SK-N-SH (cell line): ENCODE measurements around the gene MBNL1. TPM values are rescaled to one million over a fixed set of nuclear protein-coding genes. Genes with fewer than 3 reads are reported as not detected.

ENCODE experiments used
- CTCF ChIA-PET: fragments of 300-600, 350-600 bp; formaldehyde crosslinking; extraction: SDS; loops from one replicate; lab custom pipeline; 2021; lab: Yijun Ruan, JAX
- POLR2A ChIA-PET: fragments of 350-600 bp; sonication (Branson Sonifier 250); formaldehyde crosslinking; extraction: SDS; loops from one replicate; lab custom pipeline; 2020; ENCODE audit warnings: antibody characterized with exemption, inconsistent platforms; lab: Yijun Ruan, JAX
- DNase-seq: peaks from one replicate; pipeline ENCODE4 v3.0.0; 2012
- H2AFZ ChIP-seq: fragments of 200-600 bp; sonication (generic); 2 replicates; pipeline ENCODE4 v1.8.1; 2016; ENCODE audit warnings: antibody characterized with exemption, mild to moderate bottlenecking, low read depth
- H3F3A ChIP-seq: fragments of 200-600 bp; sonication (generic); replicated peaks from 2 replicates; pipeline ENCODE3; 2016; ENCODE audit warnings: antibody characterized with exemption, mild to moderate bottlenecking; ENCODE audit not compliant: insufficient read depth
- H3K27ac ChIP-seq, 2 experiments: fragments of 200-500 bp in 1 of 2; fragments of 200-600 bp in 1 of 2; sonication (Bioruptor generic) in 1 of 2; sonication (generic), shearing (Covaris generic) in 1 of 2; 2 replicates each; pipeline versions ENCODE4 v1.5.1 to v1.6.1; 2014 to 2016; ENCODE audit warnings: low read depth in 2 of 2, inconsistent platforms in 1 of 2, low read length in 1 of 2, mild to moderate bottlenecking in 1 of 2, mixed read lengths in 1 of 2
- H3K27me3 ChIP-seq: fragments of 200-600 bp; sonication (generic), shearing (Covaris generic); 2 replicates; pipeline ENCODE4 v1.6.1; 2016; ENCODE audit warnings: mixed run types; ENCODE audit not compliant: insufficient read depth
- H3K36me3 ChIP-seq, 2 experiments: fragments of 200-500 bp in 1 of 2; fragments of 200-600 bp in 1 of 2; sonication (Bioruptor generic) in 1 of 2; sonication (generic) in 1 of 2; replicated peaks in 1 of 2; 2 replicates each; pipeline versions ENCODE3 to v1.5.1; 2014 to 2016; ENCODE audit warnings: low read length in 1 of 2, mild to moderate bottlenecking in 1 of 2; ENCODE audit not compliant: insufficient read depth in 2 of 2, control insufficient read depth in 1 of 2
- H3K4me1 ChIP-seq, 2 experiments: fragments of 200-500 bp in 1 of 2; fragments of 200-600 bp in 1 of 2; sonication (Bioruptor generic) in 1 of 2; sonication (generic), shearing (Covaris generic) in 1 of 2; 2 replicates each; pipeline versions ENCODE4 v1.5.1 to v1.6.1; 2014 to 2016; ENCODE audit warnings: low read depth in 1 of 2, low read length in 1 of 2, mixed run types in 1 of 2; ENCODE audit not compliant: insufficient read depth in 2 of 2, control insufficient read depth in 1 of 2
- H3K4me2 ChIP-seq: fragments of 200-600 bp; sonication (generic), shearing (Covaris generic); 2 replicates; pipeline ENCODE4 v1.6.1; 2017; ENCODE audit warnings: mixed run types
- H3K4me3 ChIP-seq, 2 experiments: fragments of 200-500 bp in 1 of 2; fragments of 200-600 bp in 1 of 2; sonication (Bioruptor generic) in 1 of 2; sonication (generic), shearing (Covaris generic) in 1 of 2; 2 replicates each; pipeline versions ENCODE4 v1.5.1 to v1.8.1; 2014 to 2016; ENCODE audit warnings: low read depth in 2 of 2, inconsistent platforms in 1 of 2, low read length in 1 of 2, mild to moderate bottlenecking in 1 of 2, mixed read lengths in 1 of 2, moderate library complexity in 1 of 2
- H3K79me2 ChIP-seq: fragments of 200-600 bp; sonication (generic); 2 replicates; pipeline ENCODE4 v1.8.1; 2017; ENCODE audit warnings: mild to moderate bottlenecking; ENCODE audit not compliant: insufficient read depth
- H3K9ac ChIP-seq: fragments of 200-600 bp; sonication (generic); 2 replicates; pipeline ENCODE4 v1.6.1; 2017; ENCODE audit warnings: mixed run types
- H3K9me2 ChIP-seq: fragments of 200-600 bp; sonication (generic); 2 replicates; pipeline ENCODE4 v1.6.1; 2017; ENCODE audit warnings: mixed run types
- H3K9me3 ChIP-seq: fragments of 200-600 bp; sonication (generic); 2 replicates; pipeline ENCODE4 v1.6.1; 2017; ENCODE audit warnings: mixed run types, mild to moderate bottlenecking, moderate library complexity
- H4K20me1 ChIP-seq: fragments of 200-600 bp; sonication (generic); 2 replicates; pipeline ENCODE4 v1.6.1; 2017; ENCODE audit warnings: mild to moderate bottlenecking, mixed run types; ENCODE audit not compliant: insufficient read depth
- CHD2 ChIP-seq: fragments of 150-350 bp; IDR thresholded peaks from 2 replicates; pipeline ENCODE4 v1.6.1; 2018; ENCODE audit warnings: low read length; ENCODE audit not compliant: partially characterized antibody
- EZH2phosphoT487 ChIP-seq: fragments of 200-600 bp; sonication (generic); IDR thresholded peaks from 2 replicates; pipeline ENCODE4 v1.6.1; 2017; ENCODE audit warnings: low read depth, mixed run types, mild to moderate bottlenecking, antibody characterized with exemption, moderate library complexity, borderline replicate concordance
- FOSL2 ChIP-seq: IDR thresholded peaks from 2 replicates; pipeline ENCODE4 v1.4.0; 2012; ENCODE audit warnings: low read depth, mild to moderate bottlenecking, moderate library complexity, borderline replicate concordance
- GABPA ChIP-seq: IDR thresholded peaks from 2 replicates; pipeline ENCODE4 v1.4.0; 2012; ENCODE audit warnings: low read depth, mild to moderate bottlenecking
- JUND ChIP-seq: IDR thresholded peaks from 2 replicates; pipeline ENCODE4 v1.4.0; 2012
- MEF2A ChIP-seq: IDR thresholded peaks from 2 replicates; pipeline ENCODE4 v1.4.0; 2012; ENCODE audit warnings: low read depth, borderline replicate concordance
- NFIC ChIP-seq: IDR thresholded peaks from 2 replicates; pipeline ENCODE4 v1.4.0; 2012; ENCODE audit warnings: borderline replicate concordance
- NRF1 ChIP-seq: IDR thresholded peaks from 2 replicates; pipeline ENCODE4 v1.6.1; 2012; ENCODE audit warnings: low read depth, mild to moderate bottlenecking, low read length
- PBX3 ChIP-seq: IDR thresholded peaks from 2 replicates; pipeline ENCODE4; 2012
- POLR2AphosphoS5 ChIP-seq: IDR thresholded peaks from 2 replicates; pipeline ENCODE4 v1.6.1; 2012; ENCODE audit warnings: low read depth, low read length
- RAD21 ChIP-seq: IDR thresholded peaks from 2 replicates; pipeline ENCODE4 v1.6.1; 2012; ENCODE audit warnings: mild to moderate bottlenecking, low read length
- RXRA ChIP-seq: IDR thresholded peaks from 2 replicates; pipeline ENCODE4 v1.4.0; 2012; ENCODE audit warnings: low read depth, mild to moderate bottlenecking, borderline replicate concordance
- SIN3A ChIP-seq: IDR thresholded peaks from 2 replicates; pipeline ENCODE4 v1.6.1; 2012; ENCODE audit warnings: low read depth, mild to moderate bottlenecking, low read length, moderate library complexity, borderline replicate concordance
- TAF1 ChIP-seq: IDR thresholded peaks from 2 replicates; pipeline ENCODE4 v1.6.1; 2012; ENCODE audit warnings: low read depth, mild to moderate bottlenecking, low read length, moderate library complexity, borderline replicate concordance
- USF2 ChIP-seq: fragments of 150-350 bp; IDR thresholded peaks from 2 replicates; pipeline ENCODE4 v1.6.1; 2017; ENCODE audit warnings: antibody characterized with exemption, low read length, low read depth, borderline replicate concordance
- ZBTB33 ChIP-seq: IDR thresholded peaks from 2 replicates; pipeline ENCODE4 v1.4.0; 2012; ENCODE audit warnings: low read depth, borderline replicate concordance
- WGBS: methylation state at CpG from one replicate; pipeline ENCODE4 v1.1.6; 2017; ENCODE audit warnings: low lambda C conversion rate; 5-methylcytosine and 5-hydroxymethylcytosine counted together
- polyA plus RNA-seq, 3 experiments: library from polyadenylated mRNA; depleted of rRNA; stranded (reverse); fragments of >200 nt; gene quantifications; 2 replicates each; pipeline ENCODE4 v1.2.3, GENCODE V29; 2012
- TF ChIP-seq, protein P1 (sequence below): fragments of 200-600 bp; sonication (generic); IDR thresholded peaks from 2 replicates; pipeline ENCODE4 v1.6.1; 2017; ENCODE audit warnings: antibody characterized with exemption, mild to moderate bottlenecking, moderate library complexity
- TF ChIP-seq, protein P2 (sequence below): fragments of 150-350 bp; IDR thresholded peaks from 2 replicates; pipeline ENCODE4 v1.6.1; 2016; ENCODE audit warnings: mild to moderate bottlenecking, low read depth, low read length
- TF ChIP-seq, protein P3 (sequence below): IDR thresholded peaks from 2 replicates; pipeline ENCODE4 v1.4.0; 2012; ENCODE audit warnings: low read depth

MBNL1 gene
- polyA plus RNA-seq, 1 of the 3 experiments (the other 2 are of a cell fraction), result 44.3 TPM

DNA sequence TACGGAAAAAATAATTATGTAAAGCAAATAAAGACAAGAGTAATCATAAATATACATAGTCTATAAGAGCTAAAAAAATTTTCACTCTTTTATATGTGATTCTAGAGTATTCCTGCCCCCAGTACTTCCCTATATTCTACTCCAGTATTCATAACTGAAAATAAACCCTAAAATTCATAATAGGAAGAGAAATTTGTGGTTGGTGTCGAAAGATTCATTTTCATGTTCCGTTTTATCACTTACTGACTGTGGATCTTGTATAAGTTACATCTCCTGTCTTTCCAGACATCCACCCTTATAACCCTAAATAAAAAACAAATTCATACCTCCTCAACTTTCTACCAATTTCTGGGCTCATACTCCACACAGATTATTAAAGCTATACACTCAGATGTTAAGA, 16.0 kb upstream of the MBNL1 start (continued):
- TF ChIP-seq, protein P1, sequence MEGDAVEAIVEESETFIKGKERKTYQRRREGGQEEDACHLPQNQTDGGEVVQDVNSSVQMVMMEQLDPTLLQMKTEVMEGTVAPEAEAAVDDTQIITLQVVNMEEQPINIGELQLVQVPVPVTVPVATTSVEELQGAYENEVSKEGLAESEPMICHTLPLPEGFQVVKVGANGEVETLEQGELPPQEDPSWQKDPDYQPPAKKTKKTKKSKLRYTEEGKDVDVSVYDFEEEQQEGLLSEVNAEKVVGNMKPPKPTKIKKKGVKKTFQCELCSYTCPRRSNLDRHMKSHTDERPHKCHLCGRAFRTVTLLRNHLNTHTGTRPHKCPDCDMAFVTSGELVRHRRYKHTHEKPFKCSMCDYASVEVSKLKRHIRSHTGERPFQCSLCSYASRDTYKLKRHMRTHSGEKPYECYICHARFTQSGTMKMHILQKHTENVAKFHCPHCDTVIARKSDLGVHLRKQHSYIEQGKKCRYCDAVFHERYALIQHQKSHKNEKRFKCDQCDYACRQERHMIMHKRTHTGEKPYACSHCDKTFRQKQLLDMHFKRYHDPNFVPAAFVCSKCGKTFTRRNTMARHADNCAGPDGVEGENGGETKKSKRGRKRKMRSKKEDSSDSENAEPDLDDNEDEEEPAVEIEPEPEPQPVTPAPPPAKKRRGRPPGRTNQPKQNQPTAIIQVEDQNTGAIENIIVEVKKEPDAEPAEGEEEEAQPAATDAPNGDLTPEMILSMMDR, result no peak
- TF ChIP-seq ZBTB33 (no peak), RAD21 (no peak), SIN3A (no peak), EZH2phosphoT487 (no peak), RXRA (no peak)

GRCh38 chr3:152253514-152253913, 15.2 kb upstream of the MBNL1 start:
- Histone ChIP-seq H3K4me2 (no peak overlapping the region), H3K9me3 (no peaks in the 10 kb centered on the region), H3K9ac (no peak overlapping the region), H3K4me1 (no peaks in the 10 kb centered on the region), H3K79me2 (no peaks in the 10 kb centered on the region), H3K27ac (no peak overlapping the region), H3K9me2 (no peaks in the 10 kb centered on the region), H3K4me3 (no peak overlapping the region), H3K27me3 (no peaks in the 10 kb centered on the region), H4K20me1 (no peaks in the 10 kb centered on the region), H2AFZ (no peak overlapping the region), H3K36me3 (no peaks in the 10 kb centered on the region), H3F3A (no peaks in the 10 kb centered on the region)
- WGBS, result 50% methylated on average over 1 of the region's 1 CpG
- CTCF ChIA-PET, result interaction anchor here (1.1 kb wide), 1 partner anchor 70 kb away, joined by 3 read pairs; no protein-coding TSS in a partner anchor
- POLR2A ChIA-PET, result no interaction called here
- no peak for TF ChIP-seq TAF1
- TF ChIP-seq NFIC, result no peak
- no peak for TF ChIP-seq FOSL2
- no peak for TF ChIP-seq RXRA
- TF ChIP-seq CHD2, result no peak
- TF ChIP-seq MEF2A, result no peak
- no peak for TF ChIP-seq RAD21
- TF ChIP-seq POLR2AphosphoS5, result no peak
- TF ChIP-seq, protein P2, sequence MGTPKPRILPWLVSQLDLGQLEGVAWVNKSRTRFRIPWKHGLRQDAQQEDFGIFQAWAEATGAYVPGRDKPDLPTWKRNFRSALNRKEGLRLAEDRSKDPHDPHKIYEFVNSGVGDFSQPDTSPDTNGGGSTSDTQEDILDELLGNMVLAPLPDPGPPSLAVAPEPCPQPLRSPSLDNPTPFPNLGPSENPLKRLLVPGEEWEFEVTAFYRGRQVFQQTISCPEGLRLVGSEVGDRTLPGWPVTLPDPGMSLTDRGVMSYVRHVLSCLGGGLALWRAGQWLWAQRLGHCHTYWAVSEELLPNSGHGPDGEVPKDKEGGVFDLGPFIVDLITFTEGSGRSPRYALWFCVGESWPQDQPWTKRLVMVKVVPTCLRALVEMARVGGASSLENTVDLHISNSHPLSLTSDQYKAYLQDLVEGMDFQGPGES, result no peak
- no peak for TF ChIP-seq JUND
- no peak for TF ChIP-seq GABPA
- no peak for TF ChIP-seq PBX3
- TF ChIP-seq USF2, result no peak
- no peak for TF ChIP-seq NRF1
- TF ChIP-seq, protein P3, sequence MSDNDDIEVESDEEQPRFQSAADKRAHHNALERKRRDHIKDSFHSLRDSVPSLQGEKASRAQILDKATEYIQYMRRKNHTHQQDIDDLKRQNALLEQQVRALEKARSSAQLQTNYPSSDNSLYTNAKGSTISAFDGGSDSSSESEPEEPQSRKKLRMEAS, result no peak
- no peak for DNase-seq
